ENCODE measurements around the gene FAM174C. TPM values are rescaled to one million over a fixed set of nuclear protein-coding genes. Genes with fewer than 3 reads are reported as not detected.
A peak's percentile ranks its signal among the peaks of the same experiment; 100 is the strongest.

Gene FAM174C
- total and polyA plus RNA-seq, 12 donors = 8.2 to 70.2 (median 13.4) TPM

GRCh38 chr19:1254530-1255185, 20.7 kb upstream of the FAM174C start:
- ATAC-seq = no peak
- Histone ChIP-seq H3K27ac (peak overlapping the region; percentile 95 to 100 (median 100)), H3K9me3 (no peaks in the 10 kb centered on the region), H3K4me3 (peak overlapping the region in 8 of 10 donors; percentile 82 to 99 (median 94)), H3K36me3 (peaks cover 15 to 81% (median 50%) of the 10 kb centered on the region in 9 donors), H3K4me1 (peaks cover 41 to 89% (median 81%) of the 10 kb centered on the region in 9 donors), H3K27me3 (no peaks in the 10 kb centered on the region)
- TF ChIP-seq, protein P1, sequence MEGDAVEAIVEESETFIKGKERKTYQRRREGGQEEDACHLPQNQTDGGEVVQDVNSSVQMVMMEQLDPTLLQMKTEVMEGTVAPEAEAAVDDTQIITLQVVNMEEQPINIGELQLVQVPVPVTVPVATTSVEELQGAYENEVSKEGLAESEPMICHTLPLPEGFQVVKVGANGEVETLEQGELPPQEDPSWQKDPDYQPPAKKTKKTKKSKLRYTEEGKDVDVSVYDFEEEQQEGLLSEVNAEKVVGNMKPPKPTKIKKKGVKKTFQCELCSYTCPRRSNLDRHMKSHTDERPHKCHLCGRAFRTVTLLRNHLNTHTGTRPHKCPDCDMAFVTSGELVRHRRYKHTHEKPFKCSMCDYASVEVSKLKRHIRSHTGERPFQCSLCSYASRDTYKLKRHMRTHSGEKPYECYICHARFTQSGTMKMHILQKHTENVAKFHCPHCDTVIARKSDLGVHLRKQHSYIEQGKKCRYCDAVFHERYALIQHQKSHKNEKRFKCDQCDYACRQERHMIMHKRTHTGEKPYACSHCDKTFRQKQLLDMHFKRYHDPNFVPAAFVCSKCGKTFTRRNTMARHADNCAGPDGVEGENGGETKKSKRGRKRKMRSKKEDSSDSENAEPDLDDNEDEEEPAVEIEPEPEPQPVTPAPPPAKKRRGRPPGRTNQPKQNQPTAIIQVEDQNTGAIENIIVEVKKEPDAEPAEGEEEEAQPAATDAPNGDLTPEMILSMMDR (IDR thresholded peaks at IDR 0.05) = no peak
- intact Hi-C loops (cut with DNase I) = no loop called here
- 83 to 87% methylated on average over 20 of the region's 20 CpGs for WGBS, 2 donors
- no peak for DNase-seq

DNA sequence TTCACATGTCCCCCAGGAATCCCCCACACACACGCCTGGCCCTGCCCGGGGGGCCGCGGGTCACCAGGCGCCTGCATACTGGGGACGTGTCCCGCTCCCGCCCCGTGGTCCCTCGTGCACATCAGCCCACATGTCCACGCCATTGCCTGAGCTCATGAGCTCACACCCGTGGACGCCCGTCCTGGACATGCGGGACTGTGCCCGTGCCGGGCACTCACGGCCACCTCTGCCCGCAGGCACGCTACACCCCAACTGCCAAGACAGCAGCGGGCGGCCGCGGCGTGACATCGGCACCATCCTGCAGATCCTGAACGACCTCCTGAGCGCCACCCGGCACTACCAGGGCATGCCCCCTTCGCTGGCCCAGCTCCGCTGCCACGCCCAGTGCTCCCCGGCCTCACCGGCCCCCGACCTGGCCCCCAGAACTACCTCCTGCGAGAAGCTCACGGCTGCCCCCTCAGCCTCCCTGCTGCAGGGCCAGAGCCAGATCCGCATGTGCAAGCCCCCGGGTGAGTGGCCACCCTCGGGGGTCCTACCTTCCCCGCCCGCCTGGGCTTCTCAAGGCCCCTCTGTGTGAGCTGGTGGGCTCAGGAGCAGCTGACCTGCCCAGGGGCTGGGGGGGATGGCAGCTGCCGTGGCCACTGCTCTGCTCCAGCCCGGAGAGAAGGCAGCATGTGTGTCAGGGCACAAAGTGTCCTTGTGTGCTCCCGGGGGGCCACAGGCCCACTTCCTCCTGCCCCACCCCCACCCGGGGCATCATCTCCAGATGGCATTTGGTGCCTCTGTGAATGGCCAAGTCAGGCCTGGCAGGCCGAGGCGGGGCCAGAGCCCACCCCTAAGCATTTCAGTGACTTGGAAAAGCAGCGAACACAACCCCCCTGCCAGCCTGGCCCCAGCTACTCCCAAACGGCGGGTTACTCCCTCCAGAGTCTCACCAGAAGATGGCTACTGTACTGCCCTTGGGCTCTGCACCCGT, 19.9 kb upstream of the FAM174C start:
- no peak for ATAC-seq
- no peak for DNase-seq
- 84 to 86% methylated on average over 51 to 52 of the region's 52 CpGs for WGBS, 2 donors
- Histone ChIP-seq H3K36me3 (peaks cover 15 to 77% (median 50%) of the 10 kb centered on the region in 9 donors), H3K4me3 (no peak overlapping the region), H3K9me3 (no peaks in the 10 kb centered on the region), H3K27ac (peak overlapping the region in 9 of 10 donors; percentile 95 to 100 (median 100)), H3K27me3 (no peaks in the 10 kb centered on the region), H3K4me1 (peaks cover 47 to 97% (median 90%) of the 10 kb centered on the region in 9 donors)
- TF ChIP-seq, protein P1 (IDR thresholded peaks at IDR 0.05) = no peak
- intact Hi-C loops (cut with DNase I) = no loop called here

DNA sequence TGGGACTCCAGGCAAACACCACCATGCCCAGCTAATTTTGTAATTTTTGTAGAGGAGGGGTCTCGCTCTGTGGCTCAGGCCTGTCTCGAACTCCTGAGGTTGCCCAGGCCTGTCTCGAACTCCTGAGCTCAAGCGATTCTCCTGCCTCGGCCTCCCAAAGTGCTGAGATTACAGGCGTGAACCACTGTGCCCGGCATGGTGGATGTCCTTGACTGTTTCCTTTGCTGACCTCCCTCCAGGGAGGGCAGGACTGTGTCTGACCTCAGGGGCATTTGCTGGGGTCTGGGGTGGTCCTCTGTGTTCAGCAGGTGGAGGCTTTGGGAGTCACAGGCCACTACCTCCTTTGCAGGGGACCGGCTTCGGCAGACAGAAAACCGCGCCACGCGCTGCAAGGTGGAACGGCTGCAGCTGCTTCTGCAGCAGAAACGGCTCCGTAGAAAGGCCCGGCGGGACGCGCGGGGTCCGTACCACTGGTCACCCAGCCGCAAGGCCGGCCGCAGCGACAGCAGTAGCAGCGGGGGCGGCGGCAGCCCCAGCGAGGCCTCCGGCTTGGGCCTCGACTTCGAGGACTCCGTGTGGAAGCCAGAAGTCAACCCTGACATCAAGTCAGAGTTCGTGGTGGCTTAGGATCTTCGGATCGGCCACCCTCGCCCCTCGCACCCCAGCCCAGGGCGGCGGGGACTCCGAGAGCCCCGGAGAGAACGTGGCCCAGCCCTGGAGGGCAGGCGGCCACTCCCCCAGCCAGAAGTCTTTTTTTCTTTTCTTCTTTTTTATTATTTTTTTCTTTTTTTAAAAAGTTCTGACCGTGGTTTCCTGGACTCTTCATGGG, 18.5 kb upstream of the FAM174C start:
- peak overlapping the region in 9 of 10 donors; percentile 29 to 100 (median 99) for H3K27ac ChIP-seq
- ATAC-seq = no peak

More for the DNA sequence above, 18.5 kb upstream of the FAM174C start:
- no peak for DNase-seq
- intact Hi-C loops (cut with DNase I) = no loop called here
- H3K27me3 ChIP-seq = no peaks in the 10 kb centered on the region
- TF ChIP-seq, protein P1 (IDR thresholded peaks at IDR 0.05) = no peak
- no peaks in the 10 kb centered on the region for H3K9me3 ChIP-seq
- 76 to 84% methylated on average over 46 of the region's 46 CpGs for WGBS, 2 donors
- H3K4me1 ChIP-seq = peaks cover 51 to 97% (median 93%) of the 10 kb centered on the region in 9 donors
- H3K36me3 ChIP-seq = peaks cover 15 to 63% (median 50%) of the 10 kb centered on the region in 9 donors
- H3K4me3 ChIP-seq = no peak overlapping the region
